ENCODE results near the gene ADAMTS16.

The ADAMTS16 gene

DNA sequence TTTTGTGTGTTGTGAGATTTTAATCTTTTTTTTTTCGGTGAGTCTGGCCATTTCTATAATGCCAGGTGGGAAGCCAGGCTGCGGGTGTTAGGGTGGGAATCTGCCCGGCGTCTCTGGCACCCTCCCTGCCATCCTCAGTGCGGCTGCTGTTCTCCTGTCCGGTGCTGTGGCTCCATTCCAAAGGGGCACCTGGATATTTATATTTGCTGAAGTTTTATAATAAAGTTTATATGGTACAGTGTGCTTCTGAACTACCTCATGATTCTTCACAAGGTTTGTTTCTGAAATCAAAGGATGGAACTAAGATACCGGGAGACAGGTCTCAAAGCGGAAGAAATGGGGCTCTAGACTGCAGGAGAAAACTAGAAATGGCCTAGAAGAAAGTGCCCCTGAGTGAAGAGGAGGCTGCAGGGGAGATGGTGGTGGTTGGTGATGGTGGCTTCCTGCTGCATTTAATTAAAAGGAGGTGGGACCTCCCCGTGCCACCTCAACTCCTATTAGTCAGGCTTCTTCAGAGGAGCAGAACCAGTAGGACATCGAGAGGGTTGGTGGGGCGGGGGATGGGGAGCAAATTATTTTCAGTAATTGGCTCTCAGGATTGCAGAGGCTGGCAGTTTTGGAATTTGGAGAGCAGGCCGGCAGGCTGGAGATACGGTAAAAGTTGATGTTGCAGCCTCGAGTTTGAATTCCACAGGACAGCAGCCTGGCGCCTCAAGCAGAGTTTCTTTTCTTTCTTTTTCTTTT lies 180.1 kb downstream of the ADAMTS16 start:
- H3K4me3 ChIP-seq (ENCODE audit: low read depth, low read length): no peak overlapping the region
- in situ Hi-C loops (cut with HindIII; ENCODE audit: low sequenced_read_pairs): no loop called here
- no peak for DNase-seq (ENCODE audit: low read depth, low spot score)
- TF ChIP-seq, protein P1, sequence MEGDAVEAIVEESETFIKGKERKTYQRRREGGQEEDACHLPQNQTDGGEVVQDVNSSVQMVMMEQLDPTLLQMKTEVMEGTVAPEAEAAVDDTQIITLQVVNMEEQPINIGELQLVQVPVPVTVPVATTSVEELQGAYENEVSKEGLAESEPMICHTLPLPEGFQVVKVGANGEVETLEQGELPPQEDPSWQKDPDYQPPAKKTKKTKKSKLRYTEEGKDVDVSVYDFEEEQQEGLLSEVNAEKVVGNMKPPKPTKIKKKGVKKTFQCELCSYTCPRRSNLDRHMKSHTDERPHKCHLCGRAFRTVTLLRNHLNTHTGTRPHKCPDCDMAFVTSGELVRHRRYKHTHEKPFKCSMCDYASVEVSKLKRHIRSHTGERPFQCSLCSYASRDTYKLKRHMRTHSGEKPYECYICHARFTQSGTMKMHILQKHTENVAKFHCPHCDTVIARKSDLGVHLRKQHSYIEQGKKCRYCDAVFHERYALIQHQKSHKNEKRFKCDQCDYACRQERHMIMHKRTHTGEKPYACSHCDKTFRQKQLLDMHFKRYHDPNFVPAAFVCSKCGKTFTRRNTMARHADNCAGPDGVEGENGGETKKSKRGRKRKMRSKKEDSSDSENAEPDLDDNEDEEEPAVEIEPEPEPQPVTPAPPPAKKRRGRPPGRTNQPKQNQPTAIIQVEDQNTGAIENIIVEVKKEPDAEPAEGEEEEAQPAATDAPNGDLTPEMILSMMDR (IDR thresholded peaks at IDR 0.05; ENCODE audit: low read depth, low read length): no peak

DNA sequence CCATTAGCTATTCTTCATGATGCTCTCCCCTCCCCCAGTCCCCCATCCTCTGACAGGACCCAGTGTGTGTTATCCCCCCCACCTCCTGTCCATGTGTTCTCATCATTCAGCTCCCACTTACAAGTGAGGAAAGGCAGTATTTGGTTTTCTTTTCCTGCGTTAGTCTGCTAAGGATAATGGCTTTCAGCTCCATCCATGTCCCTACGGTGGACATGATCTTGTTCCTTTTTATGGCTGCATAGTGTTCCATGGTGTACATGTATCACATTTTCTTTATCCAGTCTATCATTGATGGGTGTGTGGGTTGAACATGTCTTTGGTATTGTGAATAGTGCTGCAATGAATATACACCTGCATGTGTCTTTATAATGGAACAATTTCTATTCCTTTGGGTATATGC lies 181.0 kb downstream of the ADAMTS16 start:
- DNase-seq (ENCODE audit: low read depth, low spot score): no peak
- no peak overlapping the region for H3K4me3 ChIP-seq (ENCODE audit: low read depth, low read length)
- in situ Hi-C loops (cut with HindIII; ENCODE audit: low sequenced_read_pairs): no loop called here
- TF ChIP-seq, protein P1 (IDR thresholded peaks at IDR 0.05; ENCODE audit: low read depth, low read length): no peak

DNA sequence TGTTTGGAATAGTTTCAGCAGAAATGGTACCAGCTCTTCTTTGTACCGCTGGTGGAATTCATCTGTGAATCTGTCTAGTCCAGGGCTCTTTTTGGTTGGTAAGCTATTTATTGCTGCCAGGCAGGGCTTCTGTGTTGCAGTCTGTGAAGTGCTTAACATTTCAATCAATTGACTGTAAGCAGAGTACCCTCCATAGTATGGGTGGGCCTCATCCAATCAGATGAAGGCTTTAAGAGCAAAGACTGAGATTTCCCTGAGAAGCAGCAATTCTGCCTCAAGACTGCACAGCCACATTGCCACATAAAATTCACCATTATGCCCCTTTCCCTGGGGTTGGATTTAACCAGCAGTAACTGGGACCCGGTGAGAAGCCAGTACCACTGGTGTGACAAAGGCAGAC lies 183.4 kb downstream of the ADAMTS16 start:
- TF ChIP-seq, protein P1 (IDR thresholded peaks at IDR 0.05; ENCODE audit: low read depth, low read length): no peak
- in situ Hi-C loops (cut with HindIII; ENCODE audit: low sequenced_read_pairs): no loop called here
- no peak for DNase-seq (ENCODE audit: low read depth, low spot score)
- H3K4me3 ChIP-seq (ENCODE audit: low read depth, low read length): no peak overlapping the region

DNA sequence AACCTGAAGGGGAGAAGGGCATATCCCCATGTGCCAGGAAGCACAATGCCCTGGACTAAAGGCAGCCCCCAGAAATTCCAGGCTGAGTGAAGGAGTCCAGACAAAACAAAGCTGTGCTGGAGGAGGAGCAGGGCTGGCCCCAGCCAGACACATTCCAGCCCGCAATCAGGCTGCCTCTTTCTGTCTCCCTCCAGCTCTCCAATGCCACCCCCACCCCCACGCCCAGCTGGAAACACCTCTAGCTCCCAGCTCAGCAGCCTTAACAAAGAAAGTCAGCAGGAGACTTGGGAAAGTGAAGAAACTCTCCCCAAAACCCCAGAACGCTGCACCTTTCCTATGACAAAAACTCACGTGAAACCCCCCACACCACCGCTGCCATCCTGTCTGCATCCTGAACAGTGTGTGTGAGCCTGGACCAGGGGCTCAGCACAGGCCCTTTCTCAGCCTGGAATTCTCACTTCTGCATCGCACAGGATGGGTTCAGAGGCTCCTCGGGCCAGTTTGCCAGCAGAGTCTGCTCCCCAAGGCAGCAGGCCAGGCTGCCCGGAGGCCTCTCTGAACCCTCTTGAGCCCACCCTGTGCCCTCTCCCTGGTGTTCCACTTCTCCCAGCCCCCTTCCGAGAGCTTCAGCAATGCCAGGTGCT lies 186.1 kb downstream of the ADAMTS16 start:
- in situ Hi-C loops (cut with HindIII; ENCODE audit: low sequenced_read_pairs): no loop called here
- TF ChIP-seq, protein P1 (IDR thresholded peaks at IDR 0.05; ENCODE audit: low read depth, low read length): no peak
- no peak for DNase-seq (ENCODE audit: low read depth, low spot score)
- no peak overlapping the region for H3K4me3 ChIP-seq (ENCODE audit: low read depth, low read length)

DNA sequence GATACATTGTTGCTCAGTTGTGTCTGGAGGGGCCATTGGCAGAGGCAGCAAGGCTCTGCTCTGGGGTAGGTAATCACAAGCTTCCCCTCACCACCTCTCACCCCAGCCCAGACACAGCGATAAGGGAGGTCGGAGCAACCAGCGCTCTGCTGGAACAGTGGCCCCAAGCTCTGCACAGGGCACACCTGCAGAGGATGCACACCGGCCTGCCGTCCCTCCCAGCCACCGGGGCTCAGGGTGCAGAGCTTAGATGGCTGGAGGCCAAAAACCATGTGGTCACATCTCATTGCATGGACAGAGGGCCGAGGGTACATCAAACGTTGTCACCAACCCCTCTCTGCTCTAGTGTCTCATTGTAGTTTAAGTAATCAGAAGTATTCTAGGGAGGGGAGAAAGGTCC lies 187.0 kb downstream of the ADAMTS16 start:
- in situ Hi-C loops (cut with HindIII; ENCODE audit: low sequenced_read_pairs): no loop called here
- TF ChIP-seq, protein P1 (IDR thresholded peaks at IDR 0.05; ENCODE audit: low read depth, low read length): no peak
- no peak for DNase-seq (ENCODE audit: low read depth, low spot score)
- no peak overlapping the region for H3K4me3 ChIP-seq (ENCODE audit: low read depth, low read length)

DNA sequence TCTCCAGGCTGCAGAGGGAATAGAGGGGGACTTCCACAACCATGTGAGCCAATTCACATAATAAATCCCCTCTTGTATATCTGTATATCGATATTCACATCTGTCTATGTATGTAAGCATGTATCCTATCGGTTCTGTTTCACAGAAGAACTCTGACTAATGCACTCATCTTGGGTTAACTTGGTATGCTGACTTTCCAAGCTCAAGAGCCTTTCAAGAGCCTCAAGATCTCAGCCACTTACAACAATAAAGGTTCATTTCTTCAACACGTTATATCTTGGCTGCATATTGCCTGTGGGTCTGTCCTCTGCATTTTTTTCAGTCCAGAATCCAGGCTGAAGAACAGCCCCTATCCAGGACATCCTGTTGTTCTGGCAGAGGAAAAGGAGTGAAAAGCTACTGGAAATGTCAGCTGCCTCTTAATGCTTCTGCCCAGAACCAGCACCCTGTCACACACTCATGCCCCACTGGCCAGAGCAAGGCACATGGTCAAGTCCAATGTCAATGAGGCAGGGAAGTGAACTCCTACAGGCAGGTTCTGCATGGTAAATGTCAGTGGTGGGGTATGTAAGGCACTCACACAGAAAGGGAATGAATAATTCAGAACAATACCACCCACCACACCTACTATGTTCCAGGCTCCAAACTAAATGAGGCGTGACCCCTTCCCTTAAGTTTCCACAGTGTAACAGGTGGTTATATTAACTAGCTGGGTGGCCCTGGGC lies 190.8 kb downstream of the ADAMTS16 start:
- TF ChIP-seq, protein P1 (IDR thresholded peaks at IDR 0.05; ENCODE audit: low read depth, low read length): no peak
- in situ Hi-C loops (cut with HindIII; ENCODE audit: low sequenced_read_pairs): no loop called here
- no peak for DNase-seq (ENCODE audit: low read depth, low spot score)
- no peak overlapping the region for H3K4me3 ChIP-seq (ENCODE audit: low read depth, low read length)
